GM12872 (cell line): ENCODE results near the gene LRRC14B.

Source experiments
- CTCF ChIP-seq: IDR thresholded peaks from 3 replicates; pipeline ENCODE4 v1.5.1; 2011; ENCODE audit warnings: low read depth, mild to moderate bottlenecking, low read length, moderate library complexity; ENCODE audit not compliant: insufficient read depth

The LRRC14B gene

GRCh38 chr5:156411-157072 lies 34.8 kb upstream of the LRRC14B start:
- TF ChIP-seq CTCF = no peak

- TF ChIP-seq CTCF = no peak
Measured at GRCh38 chr5:157126-157715, 34.1 kb upstream of the LRRC14B start.

GRCh38 chr5:157801-158200 lies 33.5 kb upstream of the LRRC14B start:
- no peak for TF ChIP-seq CTCF

GRCh38 chr5:158807-159447 lies 32.4 kb upstream of the LRRC14B start:
- TF ChIP-seq CTCF = no peak

- no peak for TF ChIP-seq CTCF
Measured at GRCh38 chr5:159448-160172, 31.7 kb upstream of the LRRC14B start.

- no peak for TF ChIP-seq CTCF
Measured at GRCh38 chr5:160173-160510, 31.2 kb upstream of the LRRC14B start.

- no peak for TF ChIP-seq CTCF
Measured at GRCh38 chr5:160921-161802, 30.1 kb upstream of the LRRC14B start.
